ENCODE results near the gene ZNF200.
A peak's percentile ranks its signal among the peaks of the same experiment; 100 is the strongest.
"Not testable (repeated sequence)": the region's sequence is repeated elsewhere in the genome, so short reads cannot be mapped to it uniquely, and the experiment has no call there.

ZNF200 gene, protein sequence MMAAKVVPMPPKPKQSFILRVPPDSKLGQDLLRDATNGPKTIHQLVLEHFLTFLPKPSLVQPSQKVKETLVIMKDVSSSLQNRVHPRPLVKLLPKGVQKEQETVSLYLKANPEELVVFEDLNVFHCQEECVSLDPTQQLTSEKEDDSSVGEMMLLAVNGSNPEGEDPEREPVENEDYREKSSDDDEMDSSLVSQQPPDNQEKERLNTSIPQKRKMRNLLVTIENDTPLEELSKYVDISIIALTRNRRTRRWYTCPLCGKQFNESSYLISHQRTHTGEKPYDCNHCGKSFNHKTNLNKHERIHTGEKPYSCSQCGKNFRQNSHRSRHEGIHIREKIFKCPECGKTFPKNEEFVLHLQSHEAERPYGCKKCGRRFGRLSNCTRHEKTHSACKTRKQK

DNA sequence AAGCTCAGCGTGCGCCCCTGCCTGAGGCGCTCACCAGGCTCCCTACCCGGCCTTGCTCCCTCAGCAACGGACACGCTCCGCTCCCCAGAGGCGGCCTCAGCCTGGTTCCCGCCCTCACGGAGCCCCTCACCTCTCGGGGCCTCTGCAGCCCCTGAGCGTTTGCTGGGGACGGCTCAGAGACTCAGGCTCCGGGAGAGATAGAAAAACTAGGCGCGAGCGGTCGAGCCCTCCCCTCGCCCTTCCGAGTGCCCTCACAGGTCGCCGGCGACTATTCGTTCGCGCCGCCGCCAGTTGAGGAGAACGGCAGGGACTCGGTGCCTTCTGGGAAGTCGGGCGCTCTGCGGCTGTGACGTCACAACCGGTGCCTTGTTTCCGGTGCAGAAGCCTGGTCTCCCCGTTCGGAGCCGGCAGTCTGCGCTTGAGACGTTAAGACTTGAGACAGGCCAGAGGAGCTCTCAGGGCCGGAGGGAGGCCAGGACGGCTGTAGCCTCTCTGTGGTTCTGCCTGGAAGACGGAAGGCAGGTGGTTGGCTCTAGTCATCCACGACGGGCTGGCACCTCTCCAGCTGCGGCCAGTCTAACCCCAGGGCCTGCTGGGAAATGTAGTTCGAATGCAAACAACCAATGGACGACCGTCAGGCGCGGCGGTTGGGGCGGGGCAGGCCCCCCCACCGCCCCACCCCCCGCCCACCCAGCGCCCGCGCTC lies at the start of gene ZNF200:
TSS of gene ZNF200 (minus strand) at position 302 of the 705 bp plus-strand sequence. CDS start 1,403 bp downstream, outside the sequence.
- DNase-seq: peak; percentile 67 to 81

DNA sequence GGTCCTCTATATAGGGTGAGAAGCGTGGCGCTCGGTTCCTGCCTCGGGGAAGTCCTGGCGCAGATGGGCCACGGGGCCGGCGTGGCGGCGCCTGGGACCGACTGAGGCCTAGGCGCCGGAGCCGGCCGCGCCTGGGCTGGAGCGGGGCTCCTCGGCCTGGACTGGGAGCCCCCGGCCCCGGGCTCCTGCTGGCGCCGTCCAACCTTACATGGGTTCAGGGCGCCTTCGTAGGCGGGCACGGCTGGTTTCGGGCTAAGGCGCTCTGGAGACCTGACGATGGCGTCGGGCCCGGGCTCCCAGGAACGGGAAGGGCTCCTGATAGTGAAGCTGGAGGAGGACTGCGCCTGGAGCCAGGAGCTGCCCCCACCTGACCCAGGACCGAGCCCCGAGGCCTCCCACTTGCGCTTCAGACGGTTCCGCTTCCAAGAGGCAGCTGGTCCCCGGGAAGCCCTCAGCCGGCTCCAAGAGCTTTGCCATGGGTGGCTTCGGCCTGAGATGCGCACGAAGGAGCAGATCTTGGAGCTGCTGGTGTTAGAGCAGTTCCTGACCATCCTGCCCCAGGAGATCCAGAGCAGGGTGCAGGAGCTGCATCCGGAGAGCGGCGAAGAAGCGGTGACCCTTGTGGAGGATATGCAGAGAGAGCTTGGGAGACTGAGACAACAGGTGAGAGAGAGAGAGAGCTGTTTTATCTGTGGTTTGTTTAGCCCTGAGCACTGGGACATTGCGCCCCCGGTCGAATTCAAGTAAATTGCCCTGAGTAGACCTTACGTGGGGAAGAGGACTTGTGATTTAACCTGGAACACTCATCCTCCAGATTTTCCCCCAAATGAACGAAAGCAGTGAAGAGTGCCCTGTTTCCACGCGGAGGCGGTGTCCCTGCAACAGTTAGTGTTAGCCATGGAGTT lies 48.8 kb upstream of the ZNF200 start:
- DNase-seq: no peak

DNA sequence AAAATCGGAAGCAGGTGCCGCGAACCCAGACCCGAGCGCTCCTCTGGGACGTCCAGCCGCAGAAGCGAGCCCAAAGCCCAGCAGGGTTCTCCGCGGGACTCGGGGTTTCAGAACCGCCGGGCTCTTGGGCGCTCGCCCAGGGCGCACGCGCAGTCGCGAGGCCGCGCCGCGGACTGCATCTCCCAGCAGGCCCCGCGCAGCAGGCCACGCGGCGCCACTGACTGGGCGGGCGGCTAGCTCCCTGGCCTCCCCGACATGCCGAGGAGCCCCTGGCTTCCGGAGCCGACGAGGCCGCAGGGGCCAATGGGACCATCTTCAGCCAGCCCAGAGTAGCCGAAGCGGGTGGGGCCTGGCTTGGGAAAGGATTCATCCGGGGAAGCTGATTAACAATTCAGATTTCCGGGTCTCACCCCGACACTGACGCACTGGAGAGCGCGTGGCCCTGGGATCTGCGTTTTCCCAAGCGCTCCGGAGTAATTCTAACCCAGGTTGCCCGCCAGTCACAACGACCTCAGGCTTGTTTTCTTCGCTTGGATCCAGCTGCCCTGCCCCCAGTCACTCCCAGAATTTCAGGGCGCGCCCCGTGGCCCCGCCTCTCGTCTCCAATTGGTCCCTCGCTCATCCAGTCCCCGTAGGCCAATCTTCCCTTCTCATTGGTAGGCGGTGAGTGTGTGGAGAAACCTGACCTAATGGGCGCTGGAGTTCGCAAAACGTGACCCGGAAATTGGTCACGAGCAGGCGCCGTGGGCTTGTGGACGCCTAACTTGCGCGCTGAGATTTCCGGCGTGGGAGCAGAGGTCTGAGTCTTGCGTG lies 48.0 kb upstream of the ZNF200 start, which contains the start of gene ZNF263:
TSS of gene ZNF263 (plus strand) at position 762 of the 813 bp plus-strand sequence. CDS start 328 bp downstream, outside the sequence.
- peak; percentile 91 to 93 for DNase-seq

DNA sequence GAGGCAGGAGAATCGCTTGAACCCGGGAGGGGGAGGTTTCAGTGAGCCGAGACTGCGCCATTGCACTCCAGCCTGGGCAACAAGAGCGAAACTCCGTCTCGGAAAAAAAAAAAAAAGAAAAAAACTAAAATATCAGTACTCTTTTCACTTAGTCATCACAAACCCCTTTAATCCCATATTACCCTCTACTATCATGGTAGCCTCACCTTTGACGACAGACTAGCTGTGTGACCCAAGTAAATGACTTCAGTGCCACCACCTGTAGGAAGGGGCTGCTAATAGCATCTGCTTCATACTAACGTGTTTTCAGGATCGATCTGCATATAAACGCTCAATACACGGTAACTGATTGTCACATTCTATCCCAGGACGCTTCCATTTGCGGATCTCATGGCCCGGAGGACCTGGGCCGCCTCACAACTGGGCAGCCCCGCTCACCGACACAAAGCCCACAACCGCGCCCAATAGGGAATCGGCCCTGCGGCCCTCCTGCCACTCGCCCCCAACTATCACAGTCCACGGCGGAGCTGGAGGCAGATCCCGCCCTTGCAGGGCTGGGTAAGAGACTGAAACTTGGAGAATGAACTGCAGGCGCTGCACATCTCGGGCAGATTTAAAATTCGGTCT lies 47.3 kb upstream of the ZNF200 start:
- peak; percentile 39 to 49 for DNase-seq

DNA sequence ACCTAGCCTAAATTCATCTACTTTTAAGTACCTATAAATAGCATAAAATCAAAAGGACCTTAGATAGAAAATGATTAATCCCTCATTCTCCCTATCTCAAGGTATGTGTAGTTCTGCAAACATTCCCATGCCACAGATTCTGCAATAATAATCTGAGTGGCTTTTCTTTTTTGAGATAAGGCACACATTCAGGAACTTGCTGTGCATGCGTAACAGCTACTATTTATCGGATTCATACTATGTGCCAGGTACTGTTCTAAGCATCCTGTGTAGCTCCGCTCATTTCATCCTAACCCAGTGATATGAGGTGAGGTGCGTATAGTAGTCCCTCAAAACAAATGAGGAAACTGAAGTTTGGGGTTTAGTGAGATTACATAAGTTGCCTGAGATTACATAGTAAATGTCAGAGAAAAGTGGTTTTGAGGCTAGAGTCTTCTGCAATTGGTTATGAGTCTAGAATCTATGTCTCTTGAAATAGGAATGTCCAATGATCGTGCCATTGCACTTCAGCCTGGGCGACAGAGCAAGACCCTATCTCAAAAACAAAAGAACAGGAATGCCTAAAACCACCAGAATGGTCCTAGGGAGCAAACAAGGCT lies 46.4 kb upstream of the ZNF200 start:
- no peak for DNase-seq

DNA sequence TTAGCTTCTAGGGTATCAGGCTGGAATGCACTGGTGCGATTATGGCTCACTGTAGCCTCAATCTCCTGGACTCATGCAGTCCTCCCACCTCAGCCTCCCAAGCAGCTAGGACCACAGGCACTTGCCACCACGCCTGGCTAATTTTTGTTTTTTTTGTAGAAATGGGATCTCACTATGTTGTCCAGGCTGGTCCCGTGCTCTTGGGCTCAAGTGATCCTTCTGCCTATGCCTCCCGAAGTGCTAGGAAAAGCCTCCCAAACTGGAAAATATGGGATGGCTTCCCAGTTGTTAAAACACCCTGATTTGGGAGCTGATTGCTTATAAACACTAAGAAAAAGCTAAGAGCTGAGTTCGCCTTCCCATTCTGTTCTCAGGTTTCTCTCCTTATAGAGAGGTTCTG lies 41.7 kb upstream of the ZNF200 start:
- no peak for DNase-seq

DNA sequence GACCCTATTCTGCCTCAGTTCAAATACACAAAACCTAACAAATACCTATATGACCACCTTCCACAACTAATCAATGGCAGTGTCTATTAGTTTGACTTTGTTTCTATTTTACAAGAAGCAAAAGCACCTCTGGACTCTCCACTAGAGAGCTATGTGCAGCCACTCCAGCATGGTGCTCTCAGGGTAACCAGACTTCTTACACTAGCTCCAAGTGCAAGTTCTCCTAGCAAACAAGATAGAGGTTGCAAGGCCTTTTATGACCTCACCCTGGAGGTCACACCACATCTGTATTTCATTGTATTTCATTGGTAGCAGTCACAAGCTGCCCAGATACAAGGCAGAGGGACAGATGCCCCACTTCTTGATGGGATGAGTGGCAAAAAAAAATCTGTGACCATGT lies 40.0 kb upstream of the ZNF200 start:
- no peak for DNase-seq

DNA sequence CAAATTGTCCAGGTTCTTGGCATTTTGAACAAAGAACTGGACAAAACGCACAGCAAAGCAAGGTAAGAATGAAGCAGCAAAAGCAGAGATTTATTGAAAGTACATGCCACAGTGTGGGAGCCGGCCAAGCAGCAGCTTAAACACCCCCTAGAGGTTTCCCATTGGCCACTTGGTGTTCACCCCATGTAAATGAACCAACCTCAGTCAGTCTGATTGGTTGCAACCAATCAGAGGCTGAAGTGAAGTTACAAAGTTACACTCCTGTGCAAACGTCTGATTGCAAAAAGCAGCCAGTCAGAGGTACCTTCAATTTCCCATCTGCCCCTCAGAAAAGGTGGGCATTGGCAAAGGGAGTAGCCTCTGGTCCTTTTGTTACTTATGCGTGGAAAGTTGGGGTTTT lies 39.5 kb upstream of the ZNF200 start:
- no peak for DNase-seq

DNA sequence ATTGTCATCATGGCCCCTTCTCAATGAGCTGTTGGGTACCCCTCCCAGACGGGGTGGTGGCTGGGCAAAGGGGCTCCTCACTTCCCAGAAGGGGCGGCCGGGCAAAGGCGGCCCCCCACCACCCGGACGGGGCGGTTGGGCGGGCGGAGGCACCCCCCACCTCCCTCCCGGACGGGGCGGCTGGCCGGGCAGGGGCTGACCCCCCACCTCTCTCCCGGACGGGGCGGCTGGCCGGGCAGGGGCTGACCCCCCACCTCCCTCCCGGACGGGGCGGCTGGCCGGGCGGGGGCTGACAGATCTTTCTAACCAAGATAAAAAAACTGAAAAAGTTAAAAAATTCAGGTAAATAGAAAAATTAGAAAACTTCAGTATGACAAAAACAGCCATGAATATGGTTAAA lies 36.3 kb upstream of the ZNF200 start:
- DNase-seq: not testable (repeated sequence)

DNA sequence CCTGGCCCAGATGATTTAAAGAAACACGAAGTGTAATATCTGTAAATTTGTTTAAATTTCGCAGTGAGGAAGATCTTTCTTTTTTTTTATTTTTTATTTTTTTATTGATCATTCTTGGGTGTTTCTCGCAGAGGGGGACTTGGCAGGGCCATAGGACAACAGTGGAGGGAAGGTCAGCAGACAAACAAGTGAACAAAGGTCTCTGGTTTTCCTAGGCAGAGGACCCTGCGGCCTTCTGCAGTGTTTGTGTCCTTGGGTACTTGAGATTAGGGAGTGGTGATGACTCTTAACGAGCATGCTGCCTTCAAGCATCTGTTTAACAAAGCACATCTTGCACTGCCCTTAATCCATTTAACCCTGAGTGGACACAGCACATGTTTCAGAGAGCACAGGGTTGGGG lies 35.8 kb upstream of the ZNF200 start:
- DNase-seq: not testable (repeated sequence)

DNA sequence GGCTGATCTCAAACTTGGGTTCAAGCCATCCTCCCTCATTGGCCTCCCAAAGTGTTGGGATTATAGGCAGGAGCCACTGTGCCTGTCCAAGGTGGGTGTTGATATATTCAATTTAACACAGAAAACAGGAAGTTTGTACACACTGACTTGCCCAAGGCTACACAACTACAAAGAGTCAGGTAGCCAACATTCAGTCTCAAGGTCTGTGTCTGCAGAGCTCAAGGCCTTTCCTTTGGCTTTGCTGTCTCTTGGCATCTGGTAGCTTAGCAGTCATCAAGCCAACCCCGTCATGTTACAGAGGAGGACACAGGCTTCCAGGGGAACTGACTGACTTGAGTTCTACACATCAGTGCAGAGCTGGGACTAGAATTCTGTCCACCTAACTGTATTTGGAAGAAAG lies 33.3 kb upstream of the ZNF200 start:
- no peak for DNase-seq

DNA sequence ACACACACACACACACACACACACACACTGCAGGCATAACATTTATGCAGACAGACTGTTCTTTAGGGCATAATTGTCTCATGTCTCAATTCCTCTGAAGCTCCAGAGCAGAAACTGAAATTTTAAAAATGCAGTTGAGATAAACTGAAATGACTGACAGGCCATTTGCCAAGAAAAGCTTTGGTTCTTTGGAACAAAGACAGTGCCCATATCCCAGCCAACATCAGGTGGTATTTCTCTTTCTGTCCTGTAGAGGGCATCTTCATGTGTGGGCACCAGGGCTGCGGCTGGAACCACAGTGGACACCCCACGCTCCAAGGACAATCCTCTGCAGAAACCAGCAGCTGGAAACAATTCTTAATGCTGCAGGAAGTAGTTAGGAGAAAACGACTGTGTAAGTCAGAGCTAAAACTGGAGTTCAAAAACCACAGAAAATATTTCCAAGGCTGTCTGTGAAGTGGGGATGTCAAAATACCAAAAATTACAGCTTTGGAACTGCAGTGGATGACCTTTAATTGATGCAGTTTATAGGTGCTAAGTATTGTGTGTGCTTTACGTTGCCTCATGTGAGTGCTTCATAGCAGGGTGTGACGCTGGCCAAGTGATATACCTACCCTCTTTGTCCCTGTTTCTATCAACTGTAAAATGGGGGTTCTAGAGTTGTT lies 32.0 kb upstream of the ZNF200 start:
- DNase-seq: peak; percentile 53 to 56

DNA sequence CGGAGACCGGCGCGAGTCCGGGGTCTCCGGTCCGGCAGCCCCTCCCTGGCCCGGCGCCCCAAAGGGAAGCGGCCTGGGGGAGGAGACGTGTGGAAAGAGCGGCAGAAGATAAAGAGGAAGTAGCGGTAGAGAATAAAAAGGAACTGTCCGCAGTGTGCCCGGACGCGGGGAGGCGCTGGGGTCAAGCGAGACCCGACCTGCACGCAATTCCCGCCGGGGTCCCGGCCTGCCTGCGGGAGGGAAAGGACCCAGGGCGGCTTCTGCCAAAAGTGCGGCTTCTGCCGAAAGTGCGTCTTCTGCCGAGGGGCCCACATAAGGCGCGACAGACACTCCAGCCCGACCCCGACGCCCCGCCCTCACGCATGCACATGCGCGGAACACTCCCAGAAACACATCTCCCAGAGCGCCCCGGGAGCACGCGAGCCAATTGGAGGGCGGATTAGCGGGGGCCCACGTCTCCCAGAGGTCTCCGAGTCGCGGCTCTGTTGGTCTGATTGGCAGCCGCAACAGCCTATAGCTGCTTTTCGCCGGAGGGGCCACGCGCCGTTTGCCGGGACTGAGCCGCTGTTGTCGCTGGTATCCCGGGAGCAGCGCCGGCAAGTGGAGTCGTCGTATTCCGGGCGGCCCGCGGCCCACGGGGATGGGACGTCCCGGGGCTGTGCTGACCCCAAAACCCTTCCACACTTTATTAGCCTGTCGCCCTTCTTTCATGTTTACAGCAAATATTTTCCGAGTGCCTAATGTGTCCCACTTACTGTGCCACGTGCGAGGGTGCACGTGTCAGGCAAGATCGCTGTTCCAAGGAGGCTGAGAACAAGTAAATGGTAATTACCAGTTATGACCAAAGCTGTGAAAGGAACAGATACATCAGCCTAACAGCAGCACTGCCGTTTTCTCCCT lies 29.4 kb upstream of the ZNF200 start:
- DNase-seq: peak; percentile 83 to 91

DNA sequence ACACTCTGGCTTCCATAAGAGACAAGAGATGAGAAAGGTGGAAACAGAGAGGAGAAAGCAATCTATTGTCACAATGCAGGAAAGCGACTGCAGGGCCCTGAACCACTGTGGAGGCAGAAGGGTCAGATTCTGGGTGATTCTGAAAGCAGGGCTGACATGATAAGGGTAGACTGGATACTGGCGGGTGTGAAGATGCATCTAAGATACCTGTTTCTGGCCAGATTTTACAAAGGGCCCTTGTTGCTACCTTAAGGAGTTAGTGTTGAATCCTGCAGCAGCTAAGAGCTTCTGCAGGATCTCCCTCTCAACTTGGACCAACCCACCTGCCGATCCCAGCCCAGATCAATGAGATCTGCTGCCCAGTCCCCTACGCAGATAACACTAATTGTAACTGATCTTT lies 27.6 kb upstream of the ZNF200 start:
- DNase-seq: no peak

DNA sequence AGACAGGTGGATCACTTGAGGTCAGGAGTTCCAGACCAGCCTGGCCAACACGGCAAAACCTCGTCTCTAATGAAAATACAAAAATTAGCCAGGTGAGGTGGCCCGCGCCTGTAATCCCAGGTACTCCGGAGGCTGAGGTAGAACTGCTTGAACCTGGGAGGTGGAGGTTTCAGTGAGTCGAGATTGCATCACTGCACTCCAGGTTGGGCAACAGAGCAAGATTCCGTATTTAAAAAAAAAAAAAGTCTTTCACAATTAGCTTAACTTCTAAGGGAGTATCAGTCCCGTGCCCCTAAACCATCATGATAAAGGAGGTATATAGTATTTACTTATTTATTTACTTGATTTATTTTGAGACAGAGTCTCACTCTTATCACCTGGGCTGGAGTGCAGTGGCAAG lies 24.9 kb upstream of the ZNF200 start:
- DNase-seq: no peak

DNA sequence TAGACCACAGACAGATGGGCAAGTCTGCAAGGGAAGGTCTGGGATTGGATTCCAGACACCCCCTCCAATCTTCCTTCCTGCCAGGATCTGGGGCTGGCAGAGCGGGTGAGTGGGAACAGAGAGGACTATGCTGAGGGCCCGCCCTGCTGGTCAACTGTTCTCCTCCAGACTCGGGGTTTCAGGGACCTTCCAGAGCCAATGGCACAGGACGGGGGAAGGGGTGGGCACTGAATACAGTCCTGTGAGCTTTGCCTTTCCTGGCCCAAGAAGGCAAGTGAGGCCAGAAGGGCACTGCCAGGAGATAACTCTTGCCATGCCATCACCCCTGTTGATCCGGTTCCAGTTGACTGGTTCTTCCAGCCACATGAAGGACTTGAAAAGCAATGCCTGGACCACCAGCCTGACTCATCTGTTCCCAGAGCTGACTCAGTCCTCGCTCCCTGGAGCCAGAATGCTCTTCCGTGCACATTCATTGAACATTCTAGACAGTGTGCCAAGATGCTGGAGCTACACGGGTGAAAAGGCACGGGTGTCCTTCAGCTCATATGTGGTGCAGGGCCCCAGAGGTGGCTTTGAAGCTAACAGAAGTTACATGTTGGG lies 22.0 kb upstream of the ZNF200 start:
- DNase-seq: no peak

DNA sequence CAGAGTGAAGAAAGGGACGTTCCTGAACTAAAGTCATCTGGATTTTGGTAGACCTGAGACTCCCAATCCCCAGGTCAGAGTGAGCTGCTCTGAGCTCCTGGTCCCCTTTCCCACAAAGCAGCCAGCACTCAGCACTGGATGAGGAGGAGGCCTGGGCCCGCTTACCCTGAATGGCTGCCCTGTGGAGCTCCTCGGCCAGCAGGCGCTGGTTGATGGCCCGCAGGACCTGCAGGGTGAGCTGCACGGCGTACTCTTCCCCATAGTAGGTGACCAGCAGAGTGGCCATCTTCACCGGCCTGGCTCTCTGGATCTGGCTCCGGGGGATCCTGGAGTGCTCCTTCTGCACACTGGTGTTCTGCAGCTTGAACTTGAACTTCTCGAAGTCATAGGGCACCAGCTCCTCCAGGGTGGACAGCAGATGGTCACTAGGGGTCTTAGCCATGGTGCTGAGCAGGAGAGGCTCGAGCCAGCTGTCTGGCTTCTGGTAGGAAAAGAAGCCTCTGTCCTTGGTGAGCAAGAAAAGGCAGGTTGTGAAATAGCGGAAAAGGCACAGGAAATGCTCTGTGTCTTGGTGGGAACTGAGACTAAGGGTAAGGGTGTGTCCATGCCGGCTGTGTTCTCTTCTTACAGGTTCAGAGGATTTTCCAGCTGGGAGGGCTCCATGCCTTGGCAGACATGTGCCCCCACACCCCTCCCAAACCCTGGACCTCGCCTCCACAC lies 21.3 kb upstream of the ZNF200 start, which contains the start of gene MEFV:
TSS of gene MEFV (minus strand) at position 488 of the 720 bp plus-strand sequence. CDS start at position 442, 46 bp downstream.
- DNase-seq: peak; percentile 41 to 50

DNA sequence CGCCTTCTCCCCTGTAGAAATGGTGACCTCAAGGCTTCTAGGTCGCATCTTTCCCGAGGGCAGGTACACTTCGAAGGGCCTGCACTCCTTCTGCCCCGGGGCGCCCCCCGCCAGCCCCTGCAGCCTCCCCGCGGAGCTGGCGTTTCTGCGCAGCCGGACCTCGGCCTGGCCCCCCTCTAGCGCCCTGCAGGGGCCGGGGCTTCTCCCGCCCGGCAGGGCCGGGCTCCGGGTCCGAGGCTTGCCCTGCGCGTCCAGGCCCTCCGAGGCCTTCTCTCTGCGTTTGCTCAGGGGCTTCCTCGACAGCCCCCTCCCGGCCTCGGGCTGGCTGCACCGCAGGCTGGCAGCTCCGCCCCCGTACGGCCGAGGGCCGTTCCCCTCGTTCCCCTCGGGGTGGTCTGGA lies 19.4 kb upstream of the ZNF200 start:
- DNase-seq: no peak

All from Kasumi-1 (cell line).